Measurements from ENCODE around the gene IFI27. TPM values are rescaled to one million over a fixed set of nuclear protein-coding genes. Genes with fewer than 3 reads are reported as not detected.
"Not testable (repeated sequence)": the region's sequence is repeated elsewhere in the genome, so short reads cannot be mapped to it uniquely, and the experiment has no call there.

Gene IFI27
- polyA plus RNA-seq, 3 donors: 140 to 586 (median 483) TPM

DNA sequence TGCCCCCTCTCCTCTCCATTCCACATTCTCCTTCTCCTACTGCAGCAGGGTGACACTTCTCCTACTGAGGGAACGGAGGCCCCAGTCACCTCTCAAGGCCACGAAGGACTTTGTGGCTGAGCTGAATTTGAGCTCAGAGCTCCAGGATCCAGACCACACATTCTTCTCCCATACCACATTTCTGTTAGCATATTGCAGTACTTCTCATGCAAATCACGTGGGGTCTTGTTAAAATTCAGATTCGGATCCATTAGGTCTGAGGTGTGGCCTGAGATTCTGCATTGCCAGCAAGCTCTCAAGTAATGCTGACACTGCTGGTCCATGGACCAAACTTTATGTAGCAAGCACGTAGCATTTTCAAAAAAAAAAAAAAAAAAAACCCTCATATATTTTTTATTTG is 28.5 kb downstream of the IFI27 start:
- 73 to 82% (median 74%) methylated on average over 5 of the region's 5 CpGs for WGBS, 3 donors
- H3K27ac ChIP-seq (ENCODE audit: low read depth, low read length): no peak overlapping the region

- WGBS, 3 donors: 79 to 89% (median 85%) methylated on average over 5 of the region's 5 CpGs
- H3K27ac ChIP-seq (ENCODE audit: low read depth, low read length): no peak overlapping the region
Measured at GRCh38 chr14:94139421-94139820, 28.9 kb downstream of the IFI27 start.

DNA sequence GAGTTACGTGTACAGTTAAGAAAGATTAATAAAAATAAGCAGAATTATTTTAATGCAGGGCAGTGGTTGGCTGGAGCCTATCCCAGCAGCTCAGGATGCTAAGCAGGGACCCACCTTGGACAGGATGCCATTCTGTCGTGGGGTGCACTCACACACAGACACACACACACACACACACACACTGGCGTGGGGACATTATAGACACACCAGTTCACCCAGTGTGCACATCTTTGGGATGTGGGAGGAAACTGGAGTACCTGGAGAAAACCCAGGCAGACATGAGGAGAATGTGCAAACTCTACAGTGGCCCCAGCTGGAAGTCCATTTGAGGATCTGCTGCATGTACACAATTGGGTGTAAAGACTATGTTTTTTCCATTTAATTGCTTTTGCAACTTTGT is 31.7 kb downstream of the IFI27 start:
- H3K27ac ChIP-seq (ENCODE audit: low read depth, low read length): no peak overlapping the region
- 69 to 78% (median 77%) methylated on average over 3 of the region's 3 CpGs for WGBS, 3 donors

DNA sequence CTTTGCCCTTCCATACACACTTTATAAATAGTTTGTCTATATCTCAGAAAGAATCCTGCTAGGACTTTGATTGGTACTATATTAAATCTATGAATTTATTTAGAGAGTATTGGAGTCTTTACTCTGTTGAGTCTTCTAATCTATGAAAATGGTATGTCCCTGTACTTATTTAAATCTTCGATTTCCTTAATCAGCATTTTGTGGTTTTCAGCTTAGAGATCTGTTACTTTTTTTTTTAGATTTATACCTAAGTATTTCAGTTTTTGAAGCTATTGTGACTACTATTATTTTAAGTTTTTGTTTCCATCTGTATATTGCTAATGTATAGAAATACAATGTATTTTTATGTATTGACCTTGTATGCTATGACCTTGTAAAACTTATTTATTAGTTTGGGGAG is 32.3 kb downstream of the IFI27 start:
- no peak overlapping the region for H3K27ac ChIP-seq (ENCODE audit: low read depth, low read length)
- WGBS, 3 donors: 88 to 91% (median 90%) methylated on average over 1 of the region's 1 CpG

GRCh38 chr14:94143239-94143638 is 32.7 kb downstream of the IFI27 start:
- no peak overlapping the region for H3K27ac ChIP-seq (ENCODE audit: low read depth, low read length)
- 76 to 86% (median 83%) methylated on average over 3 of the region's 3 CpGs for WGBS, 3 donors

DNA sequence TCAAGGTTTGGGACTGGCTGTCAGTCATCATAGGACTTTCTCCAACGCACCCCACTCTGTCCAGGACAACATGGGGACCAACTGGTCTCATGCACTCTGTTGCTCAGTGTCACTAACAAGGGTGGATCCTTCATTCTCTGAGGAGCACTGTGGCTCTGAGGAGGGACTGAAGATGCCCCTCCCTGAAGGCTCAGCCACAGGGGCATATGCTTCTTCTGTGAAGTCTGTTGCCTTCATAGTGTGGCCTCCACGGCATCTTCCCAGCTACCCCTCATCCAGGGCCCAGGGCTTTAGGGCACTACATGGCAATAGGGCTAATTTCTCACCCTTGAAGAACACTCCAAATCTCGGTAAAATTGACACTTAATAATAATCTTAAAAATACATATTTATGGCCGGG is 33.2 kb downstream of the IFI27 start:
- no peak overlapping the region for H3K27ac ChIP-seq (ENCODE audit: low read depth, low read length)
- 84 to 97% (median 91%) methylated on average over 4 of the region's 4 CpGs for WGBS, 3 donors

- H3K27ac ChIP-seq (ENCODE audit: low read depth, low read length): no peak overlapping the region
- WGBS, 3 donors: 57 to 69% (median 66%) methylated on average over 1 of the region's 1 CpG
Measured at GRCh38 chr14:94144765-94145164, 34.2 kb downstream of the IFI27 start.

DNA sequence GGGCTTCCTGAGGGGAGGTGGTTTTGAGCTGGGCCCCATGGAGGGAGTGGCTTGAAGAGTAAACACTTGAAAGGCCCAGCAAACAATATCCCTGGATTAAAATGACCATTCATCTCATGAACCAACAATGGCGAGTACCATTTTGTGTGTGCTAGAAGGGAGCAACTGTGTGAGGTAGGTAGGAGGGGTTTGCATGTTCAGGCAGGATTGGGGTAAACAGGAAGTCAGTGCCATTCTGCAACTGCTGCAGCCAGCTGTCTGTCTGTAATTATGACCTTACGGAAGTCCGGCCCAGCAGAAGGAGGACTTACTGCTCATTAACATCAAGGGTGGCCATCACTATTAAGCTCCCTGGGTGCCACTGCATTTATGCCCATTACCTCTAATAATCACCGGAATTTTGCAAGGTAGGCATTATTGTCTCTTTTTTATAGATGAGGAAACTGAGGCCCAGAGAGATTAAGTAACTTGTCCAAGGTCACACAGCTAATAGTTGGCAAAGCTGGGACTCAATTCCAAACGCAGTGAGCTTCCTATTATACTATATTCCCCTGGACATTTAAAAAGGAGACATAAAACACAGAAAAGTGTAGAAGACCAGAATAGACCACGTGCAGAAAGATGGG is 35.5 kb downstream of the IFI27 start:
- 64 to 77% (median 75%) methylated on average over 6 of the region's 6 CpGs for WGBS, 3 donors
- H3K27ac ChIP-seq (ENCODE audit: low read depth, low read length): no peak overlapping the region

DNA sequence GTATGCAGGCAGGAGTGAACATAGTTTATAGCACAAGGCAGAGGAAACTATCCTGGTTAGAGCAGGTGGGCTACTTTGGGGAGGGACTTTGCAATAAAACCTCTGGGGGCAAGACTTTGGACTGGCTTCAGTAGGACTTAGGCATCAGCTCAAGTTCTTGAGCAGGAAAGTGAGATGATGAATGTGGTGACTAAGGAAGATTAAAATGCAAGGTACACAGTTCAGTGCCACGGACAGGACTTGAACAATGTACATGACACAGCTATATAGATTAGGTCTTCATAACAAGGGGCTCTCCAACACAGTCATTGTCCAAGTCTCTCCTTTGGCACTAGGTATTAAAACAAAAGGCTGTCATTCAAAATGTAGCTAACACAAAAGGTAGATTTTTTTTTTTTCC is 42.1 kb downstream of the IFI27 start:
- 70 to 90% (median 90%) methylated on average over 1 of the region's 1 CpG for WGBS, 3 donors
- H3K27ac ChIP-seq (ENCODE audit: low read depth, low read length): no peak overlapping the region

- 69 to 85% (median 73%) methylated on average over 6 of the region's 6 CpGs for WGBS, 3 donors
- H3K27ac ChIP-seq (ENCODE audit: low read depth, low read length): no peak overlapping the region
Measured at GRCh38 chr14:94153750-94154342, 43.3 kb downstream of the IFI27 start.

DNA sequence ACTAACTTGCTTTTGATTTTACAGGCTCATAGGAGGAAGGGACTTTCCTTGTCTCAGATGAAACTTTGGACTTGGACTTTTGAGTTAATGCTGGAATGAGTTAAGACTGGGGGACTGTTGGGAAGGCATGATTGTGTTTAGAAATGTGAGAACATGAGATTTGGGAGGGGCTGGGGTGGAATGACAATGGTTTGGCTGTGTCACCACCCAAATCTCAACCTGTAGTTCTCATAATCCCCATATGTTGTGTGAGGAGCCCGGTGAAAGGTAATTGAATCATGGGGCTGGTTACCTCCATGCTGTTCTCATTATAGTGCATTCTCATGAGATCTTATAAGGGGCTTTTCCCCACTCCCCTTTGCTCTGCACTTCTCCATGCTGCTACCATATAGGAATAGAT is 45.6 kb downstream of the IFI27 start:
- not testable (repeated sequence) for H3K27ac ChIP-seq (ENCODE audit: low read depth, low read length)
- WGBS, 3 donors: 93 to 100% (median 100%) methylated on average over 1 of the region's 1 CpG

DNA sequence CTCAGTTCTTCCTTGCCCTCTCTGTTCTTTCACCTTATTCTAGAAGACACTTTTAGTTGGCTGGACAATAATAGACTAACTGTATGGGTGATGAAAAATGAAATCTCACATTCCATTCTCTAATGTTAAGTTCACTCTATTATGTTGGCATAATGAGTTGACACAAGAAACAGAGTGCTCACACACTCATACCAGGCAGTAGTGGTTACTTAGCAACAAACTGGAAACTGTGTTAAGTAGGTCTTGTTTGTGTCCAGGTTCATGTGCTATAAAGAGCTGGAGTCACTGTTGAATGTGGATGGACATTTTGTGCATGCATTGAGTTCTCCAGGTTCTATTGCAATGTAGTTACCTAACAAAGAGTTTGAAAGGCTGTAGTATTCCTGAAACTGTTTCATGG is 46.7 kb downstream of the IFI27 start:
- H3K27ac ChIP-seq (ENCODE audit: low read depth, low read length): no peak overlapping the region

GRCh38 chr14:94158239-94158883 is 47.8 kb downstream of the IFI27 start:
- WGBS, 3 donors: 53 to 56% (median 54%) methylated on average over 10 of the region's 10 CpGs
- H3K27ac ChIP-seq (ENCODE audit: low read depth, low read length): no peak overlapping the region

GRCh38 chr14:94161058-94161457 is 50.5 kb downstream of the IFI27 start:
- H3K27ac ChIP-seq (ENCODE audit: low read depth, low read length): no peak overlapping the region
- WGBS, 3 donors: 48 to 57% (median 51%) methylated on average over 2 of the region's 2 CpGs

- 0 to 5% (median 1%) methylated on average over 2 of the region's 2 CpGs for WGBS, 3 donors
Measured at GRCh38 chr14:94161981-94162380, 51.4 kb downstream of the IFI27 start.

GRCh38 chr14:94162466-94162865 is 51.9 kb downstream of the IFI27 start:
- H3K27ac ChIP-seq (ENCODE audit: low read depth, low read length): no peak overlapping the region
- 82 to 88% (median 85%) methylated on average over 5 of the region's 5 CpGs for WGBS, 3 donors

More at GRCh38 chr14:94161981-94162380, 51.4 kb downstream of the IFI27 start:
- no peak overlapping the region for H3K27ac ChIP-seq (ENCODE audit: low read depth, low read length)

DNA sequence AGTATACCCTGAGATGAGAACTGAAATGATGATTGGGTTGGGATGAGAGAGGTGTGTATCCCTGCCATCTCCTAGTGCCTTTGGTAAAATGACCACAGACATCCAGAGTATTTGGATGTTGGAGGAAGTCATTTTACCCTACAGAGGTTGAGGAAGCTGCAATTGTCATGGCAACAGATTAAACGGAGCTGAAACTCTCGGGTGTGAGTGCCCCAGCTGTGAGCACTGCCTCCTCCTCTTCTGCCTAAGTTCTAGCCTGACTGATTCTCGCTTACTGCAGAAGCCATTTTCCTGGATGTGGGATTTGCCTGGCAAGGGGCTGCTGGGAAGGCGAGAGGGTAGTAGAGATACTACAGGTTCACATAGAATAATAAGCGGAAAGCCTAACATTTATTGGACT is 53.3 kb downstream of the IFI27 start:
- H3K27ac ChIP-seq (ENCODE audit: low read depth, low read length): no peak overlapping the region
- 61 to 80% (median 76%) methylated on average over 5 of the region's 5 CpGs for WGBS, 3 donors

DNA sequence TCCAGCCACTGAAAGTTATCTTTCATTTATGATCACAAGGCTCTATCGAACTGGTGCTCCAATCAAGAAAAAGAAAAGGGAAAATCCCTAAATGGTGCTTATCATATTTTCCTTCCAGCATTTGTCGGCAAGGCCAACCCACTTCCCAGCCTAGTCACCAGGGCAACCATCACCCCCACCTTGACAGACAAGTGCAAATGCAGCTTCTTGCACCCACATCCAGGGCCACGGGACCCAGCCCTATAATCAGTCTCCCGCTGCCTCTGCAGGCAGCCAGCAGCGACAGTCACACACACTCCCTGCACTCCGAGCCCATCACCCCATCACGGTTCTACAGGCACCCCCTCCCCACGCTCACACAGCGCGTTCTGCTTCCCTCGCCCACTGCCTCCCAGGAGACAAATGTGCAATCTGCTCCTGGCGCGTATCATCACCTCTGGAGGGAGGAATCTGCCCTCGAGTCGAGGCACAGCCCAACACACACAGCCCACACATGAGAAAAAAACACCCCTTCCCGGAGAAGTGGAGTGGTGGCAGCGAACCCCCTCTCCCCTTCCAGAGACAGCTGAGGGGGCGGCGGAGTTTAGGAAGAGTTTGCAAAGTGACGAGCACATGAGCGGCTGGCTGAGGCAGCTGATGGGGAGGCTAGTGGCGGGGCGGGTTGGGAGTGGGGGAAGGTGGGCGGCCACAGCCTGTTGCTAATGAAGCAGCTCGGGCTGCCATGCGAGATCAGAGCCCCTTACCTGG is 54.3 kb downstream of the IFI27 start:
- 31 to 50% (median 43%) methylated on average over 26 of the region's 26 CpGs for WGBS, 3 donors

GRCh38 chr14:94165744-94166143 is 55.2 kb downstream of the IFI27 start:
- no peak overlapping the region for H3K27ac ChIP-seq (ENCODE audit: low read depth, low read length)
- WGBS, 3 donors: 82 to 91% (median 86%) methylated on average over 2 to 3 of the region's 3 CpGs

More for the DNA sequence above, 54.3 kb downstream of the IFI27 start:
- H3K27ac ChIP-seq (ENCODE audit: low read depth, low read length): no peak overlapping the region

All from adipose tissue (tissue), 3 donors.